Spleen (tissue), 11 donors: ENCODE measurements around the gene VLDLR. TPM values are rescaled to one million over a fixed set of nuclear protein-coding genes. Genes with fewer than 3 reads are reported as not detected.

Experiments
- DNase-seq: peaks from one replicate; pipeline ENCODE4 v3.0.0-alpha.2; 2020
- H3K27ac ChIP-seq, 8 donors: fragments of 200-600 bp; sonication (generic) in 7 of 8; 1 replicate in 4 of 8; 2 replicates in 4 of 8; pipeline versions ENCODE4 v1.5.0 to v1.8.0; 2016 to 2021; ENCODE audit warnings: inconsistent platforms in 4 of 8, mild to moderate bottlenecking in 4 of 8, moderate library complexity in 1 of 8
- H3K27me3 ChIP-seq, 7 donors: fragments of 200-600 bp; sonication (generic) in 6 of 7; replicated peaks in 1 of 7; 1 replicate in 4 of 7; 2 replicates in 3 of 7; pipeline versions ENCODE4 v1.5.0 to v1.8.0; 2016 to 2021; ENCODE audit warnings: inconsistent platforms in 3 of 7, mild to moderate bottlenecking in 1 of 7
- H3K36me3 ChIP-seq, 6 donors: fragments of 200-600 bp; sonication (generic) in 5 of 6; 1 replicate in 4 of 6; 2 replicates in 2 of 6; pipeline versions ENCODE4 v1.5.0 to v1.8.0; 2016 to 2021; ENCODE audit warnings: inconsistent platforms in 2 of 6
- H3K4me1 ChIP-seq, 6 donors: fragments of 200-600 bp; sonication (generic) in 5 of 6; 1 replicate in 3 of 6; 2 replicates in 3 of 6; pipeline versions ENCODE4 v1.5.0 to v1.8.0; 2016 to 2021; ENCODE audit warnings: inconsistent platforms in 3 of 6
- H3K4me3 ChIP-seq, 8 donors: fragments of 200-600 bp; sonication (generic) in 7 of 8; 1 replicate in 4 of 8; 2 replicates in 4 of 8; pipeline versions ENCODE4 v1.5.0 to v1.8.0; 2016 to 2021; ENCODE audit warnings: inconsistent platforms in 4 of 8, mild to moderate bottlenecking in 4 of 8, moderate library complexity in 2 of 8
- H3K9me3 ChIP-seq, 8 donors: fragments of 200-600 bp; sonication (generic) in 7 of 8; 1 replicate in 4 of 8; 2 replicates in 4 of 8; pipeline versions ENCODE4 v1.5.0 to v1.8.0; 2016 to 2021; ENCODE audit warnings: inconsistent platforms in 4 of 8
- CTCF ChIP-seq, 11 experiments: fragments of 200-600 bp in 7 of 11; fragments of 450-650 bp in 4 of 11; sonication (generic) in 4 of 11; IDR thresholded peaks in 8 of 11; conservative IDR thresholded peaks in 3 of 11; 1 replicate in 7 of 11; 2 replicates in 4 of 11; pipeline versions ENCODE4 v1.4.0 to v1.8.0; 2016 to 2021; ENCODE audit warnings: antibody characterized with exemption in 11 of 11, inconsistent platforms in 4 of 11, mild to moderate bottlenecking in 1 of 11
- POLR2A ChIP-seq, 3 donors: fragments of 450-650 bp; IDR thresholded peaks; one replicate each; pipeline ENCODE4 v1.5.1; 2017; ENCODE audit warnings: antibody characterized with exemption in 3 of 3, mild to moderate bottlenecking in 1 of 3
- POLR2AphosphoS5 ChIP-seq, 3 donors: sonication (generic); formaldehyde crosslinking; IDR thresholded peaks; one replicate each; pipeline ENCODE4 v1.5.1; 2017; ENCODE audit warnings: antibody characterized with exemption in 3 of 3
- WGBS, 5 donors: extraction: QIAGEN DNeasy Blood & Tissue Kit in 3 of 5; methylation state at CpG; one replicate each; pipeline versions ENCODE4 v1.1.5 to v1.1.7; 2013 to 2018; 5-methylcytosine and 5-hydroxymethylcytosine counted together
- intact Hi-C: fragments of 100-400 bp; cut with DNase I; formaldehyde crosslinking; loops from one replicate; pipeline ENCODE4 v1.15.0; 2023; ENCODE audit warnings: low total_unique reads
- polyA plus RNA-seq, 3 donors: library from polyadenylated mRNA; stranded (reverse); fragments of 200-250 nt; gene quantifications; one replicate each; pipeline ENCODE4 v1.2.1, GENCODE V29; 2013
- total RNA-seq, 7 donors: library from RNA; depleted of rRNA in 3 of 7; stranded (reverse); fragments of >200 nt in 3 of 7; fragmentation: NEBNext Ultra II Directional in 4 of 7; extraction: Animal tissue kit (Norgen Biotek cat#: 25700) in 4 of 7; gene quantifications; one replicate each; pipeline versions ENCODE4 v1.1.0 to v1.2.1, GENCODE V29; 2016 to 2021
- donor health status: healthy with polysubstance abuse.
- donor health status: DM: no; HTN: no; CAD: no; lungs with moderate emphysema.
- donor health status: DM: no; HTN: no; CAD: no.
- donor health status: Bipolar disorder and iron deficiency.
- donor health status: healthy.
- donor health status: DM: no; HTN: no; CAD: no.
- donor health status: DM: yes; HTN: yes; CAD: no.

VLDLR gene
- total and polyA plus RNA-seq, 10 donors: 1.3 to 32.6 (median 8.7) TPM

GRCh38 chr9:2583308-2584013 is 38.1 kb upstream of the VLDLR start:
- WGBS, 5 donors: 77 to 86% (median 80%) methylated on average over 12 to 13 of the region's 13 CpGs
- H3K27me3 ChIP-seq: no peaks in the 10 kb centered on the region
- H3K36me3 ChIP-seq: no peaks in the 10 kb centered on the region
- TF ChIP-seq POLR2A (IDR thresholded peaks at IDR 0.05) (no peak), POLR2AphosphoS5 (IDR thresholded peaks at IDR 0.05) (no peak)
- peak; percentile 47 for DNase-seq
- no peak overlapping the region for H3K27ac ChIP-seq
- H3K4me1 ChIP-seq: no peaks in the 10 kb centered on the region
- peaks cover 0 to 5% (median 0%) of the 10 kb centered on the region in 8 donors for H3K9me3 ChIP-seq
- H3K4me3 ChIP-seq: no peak overlapping the region
- intact Hi-C loops: no loop called here

- intact Hi-C loops: no loop called here
- Histone ChIP-seq H3K27ac (no peak overlapping the region), H3K4me1 (no peaks in the 10 kb centered on the region), H3K27me3 (no peaks in the 10 kb centered on the region), H3K36me3 (no peaks in the 10 kb centered on the region), H3K4me3 (no peak overlapping the region), H3K9me3 (peaks cover 0 to 34% (median 21%) of the 10 kb centered on the region in 8 donors)
- TF ChIP-seq POLR2A (IDR thresholded peaks at IDR 0.05): no peak
- no peak for TF ChIP-seq CTCF (IDR thresholded peaks at IDR 0.05 in 8 of 11, conservative IDR thresholded peaks at IDR 0.05 in 3 of 11)
- no peak for TF ChIP-seq POLR2AphosphoS5 (IDR thresholded peaks at IDR 0.05)
- 60 to 85% (median 77%) methylated on average over 1 of the region's 1 CpG for WGBS, 5 donors
- no peak for DNase-seq
Observed at GRCh38 chr9:2591967-2592366, 29.6 kb upstream of the VLDLR start.

DNA sequence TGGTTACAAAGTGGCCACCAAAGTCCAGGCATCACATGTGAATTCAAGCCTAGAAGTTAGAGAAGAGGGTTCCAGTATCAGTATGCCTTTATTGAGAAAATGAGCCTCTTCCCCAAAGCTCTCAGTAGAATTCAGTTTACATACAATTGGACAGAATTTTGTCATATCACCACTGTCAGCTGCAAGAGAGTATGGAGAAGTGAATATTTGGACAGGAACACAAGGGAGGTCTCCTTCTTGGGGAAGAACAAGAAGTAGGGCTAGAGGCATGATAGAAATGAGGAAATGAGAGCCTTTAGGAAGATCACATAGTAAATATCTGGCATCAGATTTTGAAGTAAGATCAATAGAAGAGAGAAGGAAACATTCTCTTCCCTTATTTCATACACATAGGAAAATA is 27.8 kb upstream of the VLDLR start:
- Histone ChIP-seq H3K9me3 (peaks cover 0 to 32% (median 21%) of the 10 kb centered on the region in 8 donors), H3K4me3 (no peak overlapping the region), H3K27ac (no peak overlapping the region), H3K27me3 (no peaks in the 10 kb centered on the region), H3K4me1 (no peaks in the 10 kb centered on the region), H3K36me3 (no peaks in the 10 kb centered on the region)
- no peak for DNase-seq
- TF ChIP-seq CTCF (IDR thresholded peaks at IDR 0.05 in 8 of 11, conservative IDR thresholded peaks at IDR 0.05 in 3 of 11) (no peak), POLR2AphosphoS5 (IDR thresholded peaks at IDR 0.05) (no peak), POLR2A (IDR thresholded peaks at IDR 0.05) (no peak)
- intact Hi-C loops: no loop called here

- H3K36me3 ChIP-seq: no peaks in the 10 kb centered on the region
- no peak for DNase-seq
- intact Hi-C loops: no loop called here
- H3K9me3 ChIP-seq: peaks cover 0 to 30% (median 21%) of the 10 kb centered on the region in 8 donors
- no peak for TF ChIP-seq POLR2A (IDR thresholded peaks at IDR 0.05)
- no peak for TF ChIP-seq POLR2AphosphoS5 (IDR thresholded peaks at IDR 0.05)
- no peak for TF ChIP-seq CTCF (IDR thresholded peaks at IDR 0.05 in 8 of 11, conservative IDR thresholded peaks at IDR 0.05 in 3 of 11)
- H3K27me3 ChIP-seq: no peaks in the 10 kb centered on the region
- no peak overlapping the region for H3K27ac ChIP-seq
- H3K4me1 ChIP-seq: no peaks in the 10 kb centered on the region
- H3K4me3 ChIP-seq: no peak overlapping the region
- WGBS, 5 donors: 63 to 92% (median 77%) methylated on average over 2 of the region's 2 CpGs
Observed at GRCh38 chr9:2595973-2596372, 25.6 kb upstream of the VLDLR start.
